NCI-H128 (cell line): ENCODE data around the gene CDC5L.

Experiments used
- DNase-seq: peaks from one replicate; lab custom pipeline; 2025; ENCODE audit not compliant: unreplicated experiment; lab: John Stamatoyannopoulos, UW

The CDC5L gene

GRCh38 chr6:44373051-44373450 lies 14.5 kb upstream of the CDC5L start:
- DNase-seq = no peak

DNA sequence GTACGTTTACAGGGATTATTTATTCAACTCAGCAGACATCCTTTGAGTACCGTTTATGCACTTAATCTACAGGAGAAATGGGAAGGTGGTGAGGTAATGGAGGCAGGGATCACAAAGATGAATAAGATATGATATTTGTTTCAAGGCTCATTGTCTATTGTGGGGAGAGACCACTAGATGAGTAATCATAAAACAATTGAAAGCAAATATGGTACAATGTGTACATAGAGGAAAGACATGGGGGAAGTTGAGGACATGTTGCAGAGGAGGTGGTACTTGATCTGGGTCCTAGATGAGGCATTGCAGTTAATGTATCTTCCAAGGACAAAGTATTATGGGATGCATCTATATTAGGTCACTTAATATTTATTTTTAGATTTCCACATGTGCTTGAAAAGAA lies 13.7 kb upstream of the CDC5L start:
- DNase-seq = no peak

GRCh38 chr6:44375071-44375470 lies 12.4 kb upstream of the CDC5L start:
- no peak for DNase-seq

DNA sequence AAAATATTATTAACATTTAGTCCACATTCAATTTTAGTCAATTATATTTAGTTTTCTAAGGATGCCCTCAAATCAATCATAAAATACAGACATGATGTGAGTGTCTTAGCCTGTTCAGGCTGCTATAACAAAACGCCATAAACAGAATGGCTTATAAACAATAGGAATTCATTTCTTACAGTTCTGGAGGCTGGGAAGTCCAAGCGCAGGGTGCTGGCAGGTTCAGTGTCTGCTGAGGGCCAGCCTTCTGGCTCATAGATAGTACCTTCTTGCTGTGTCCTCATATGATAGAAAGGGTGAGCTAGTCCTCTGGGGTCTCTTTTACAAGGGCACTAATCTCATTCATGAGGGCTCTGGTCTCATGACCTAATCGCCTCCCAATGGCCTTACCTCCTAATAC lies 10.0 kb upstream of the CDC5L start:
- DNase-seq = no peak

DNA sequence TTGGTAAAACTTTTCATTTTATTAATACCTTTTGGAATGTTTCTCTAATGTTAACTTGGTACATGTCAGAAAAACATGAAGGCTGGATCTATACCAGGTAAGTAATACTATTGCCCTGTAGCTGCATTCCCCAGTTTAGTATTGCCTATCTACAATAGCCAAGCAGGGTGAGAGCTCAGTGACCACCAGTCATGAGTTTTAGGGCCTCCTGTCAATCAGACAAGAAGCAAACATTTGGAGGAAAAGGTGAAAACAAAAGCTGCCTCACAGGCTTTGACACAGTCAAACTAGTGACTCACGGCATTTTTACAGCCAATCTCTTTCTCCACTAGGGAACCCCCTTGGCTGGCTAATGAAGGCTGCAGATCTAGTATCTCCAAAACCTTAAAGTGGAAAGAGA lies 9.5 kb upstream of the CDC5L start:
- no peak for DNase-seq

DNA sequence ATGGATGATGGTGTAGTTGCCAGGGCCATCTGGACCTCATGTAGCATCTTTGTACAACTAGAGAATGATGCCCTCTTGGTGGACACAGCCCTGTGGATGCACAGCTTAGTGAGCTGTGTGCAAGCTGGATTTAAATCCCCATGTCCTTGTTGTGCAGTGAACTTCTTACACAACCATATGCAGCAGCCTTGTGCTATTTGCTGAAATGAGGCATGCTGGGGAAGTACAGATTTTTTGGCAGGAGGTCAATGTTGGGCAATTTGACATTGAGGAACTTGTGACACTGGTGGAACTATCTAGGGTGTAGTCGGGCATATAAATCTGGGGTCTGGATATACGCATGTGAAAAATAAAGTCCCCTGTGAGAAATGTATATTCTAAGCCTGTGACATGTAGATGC lies 5.8 kb upstream of the CDC5L start:
- DNase-seq = no peak

DNA sequence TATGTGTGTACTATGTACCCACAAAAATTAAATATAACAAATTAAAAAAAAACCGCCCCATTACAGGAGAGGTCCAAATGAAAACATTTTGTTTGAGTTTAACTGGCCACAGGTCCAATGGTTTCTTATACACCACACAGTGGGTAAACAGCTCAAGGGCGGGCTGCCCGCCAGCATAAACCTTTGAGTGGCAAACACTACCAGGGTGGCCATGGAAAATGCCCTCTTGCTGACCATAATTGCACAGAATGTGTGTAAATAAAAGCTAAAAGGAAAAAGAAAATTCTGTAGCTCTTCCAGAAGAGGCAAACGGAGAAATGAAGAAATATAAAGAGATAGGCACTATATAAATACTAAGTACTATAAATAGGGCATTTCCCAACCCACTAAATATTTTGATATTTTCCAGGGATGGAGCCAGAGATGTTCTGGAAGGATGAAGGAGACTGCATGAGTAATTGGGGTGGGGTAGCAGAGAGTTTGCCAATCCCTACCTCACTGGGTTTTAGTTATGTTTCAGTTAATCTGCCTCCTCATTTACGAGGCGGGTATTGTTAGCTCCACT lies 1.1 kb upstream of the CDC5L start:
- DNase-seq = no peak

- no peak for DNase-seq
Measured at GRCh38 chr6:44386929-44387345, 569 bp upstream of the CDC5L start.

DNA sequence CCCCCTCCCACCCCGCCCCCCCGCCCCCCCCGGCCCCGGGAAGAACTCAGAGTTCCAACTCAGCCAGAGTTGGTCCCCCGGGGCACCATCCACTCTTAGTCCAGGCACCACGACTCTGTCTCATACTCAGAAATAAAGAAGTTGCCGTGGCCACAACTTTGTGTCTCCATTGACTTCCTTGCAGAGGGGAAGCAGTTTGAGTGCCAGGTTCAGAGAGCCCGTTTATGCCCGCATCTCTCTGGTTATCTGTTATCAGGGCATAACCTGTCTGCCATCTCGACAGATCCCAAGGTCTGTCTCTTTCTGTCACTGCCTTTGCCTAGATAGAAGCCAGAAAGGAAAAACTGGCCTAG lies 605 bp downstream of the CDC5L start:
- DNase-seq = no peak

DNA sequence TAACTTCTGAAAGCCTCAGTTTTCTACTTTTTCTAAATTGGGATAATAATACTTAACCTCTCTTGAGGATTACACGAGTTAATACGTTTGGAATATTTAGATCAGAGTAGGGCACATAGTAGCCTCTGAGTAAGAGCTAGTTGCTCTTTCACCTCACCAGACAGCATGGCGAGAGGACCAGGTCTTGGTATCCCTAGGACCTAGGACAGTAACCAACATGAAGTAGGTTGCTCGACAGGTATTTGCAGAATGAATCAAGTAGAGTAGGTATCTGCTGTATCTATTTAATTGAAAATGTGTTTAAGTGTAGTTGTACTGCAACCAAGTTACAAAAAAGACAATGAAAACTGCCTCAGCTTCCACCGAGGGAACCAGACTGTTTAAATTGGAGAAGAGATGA lies 1.4 kb downstream of the CDC5L start:
- DNase-seq = no peak

- DNase-seq = no peak
Measured at GRCh38 chr6:44390158-44390683, 2.7 kb downstream of the CDC5L start.

DNA sequence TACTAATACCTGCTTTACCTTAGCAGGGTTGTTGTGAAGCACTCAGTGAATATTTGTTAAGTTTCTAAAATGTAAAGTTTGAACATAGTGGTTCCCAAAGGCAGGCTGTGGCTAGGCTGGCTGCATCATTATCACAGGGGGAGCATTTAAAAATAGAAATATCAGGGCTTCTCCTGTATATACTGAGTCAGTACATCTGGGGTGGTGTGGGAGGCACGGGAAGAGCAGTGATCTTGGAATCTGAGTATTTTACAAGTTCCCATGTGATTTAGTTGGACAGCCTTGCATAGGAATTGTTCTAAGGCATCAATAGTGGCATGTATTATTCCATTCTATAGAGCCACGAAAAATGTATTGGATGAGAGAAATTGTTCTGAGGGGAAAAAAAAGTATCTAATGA lies 8.0 kb downstream of the CDC5L start:
- DNase-seq = no peak

- DNase-seq = no peak
Measured at GRCh38 chr6:44396968-44397367, 9.5 kb downstream of the CDC5L start.

GRCh38 chr6:44397424-44398164 lies 10.1 kb downstream of the CDC5L start:
- no peak for DNase-seq

GRCh38 chr6:44399991-44400390 lies 12.5 kb downstream of the CDC5L start:
- no peak for DNase-seq

GRCh38 chr6:44400572-44400971 lies 13.1 kb downstream of the CDC5L start:
- DNase-seq = no peak

DNA sequence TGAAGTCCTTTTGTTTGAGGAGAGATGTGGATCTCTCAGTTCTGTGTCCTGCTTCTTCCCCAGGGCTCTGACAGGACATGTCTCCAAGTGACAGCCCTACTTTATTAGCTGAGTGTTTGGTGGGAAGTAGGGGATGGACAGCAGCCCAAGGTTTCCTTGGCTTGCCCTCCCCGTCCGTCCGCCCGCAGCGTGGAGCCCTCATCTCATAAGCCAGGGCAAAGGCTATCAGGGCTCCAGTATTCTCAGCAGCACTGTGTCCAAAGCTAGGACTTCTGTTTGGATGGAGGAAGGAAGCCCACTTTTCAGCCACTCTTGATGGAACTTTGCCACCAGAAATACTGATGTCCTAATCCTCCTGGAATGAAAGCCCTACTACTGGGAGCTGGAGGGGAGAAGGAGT lies 13.6 kb downstream of the CDC5L start:
- no peak for DNase-seq

- no peak for DNase-seq
Measured at GRCh38 chr6:44404022-44404714, 16.7 kb downstream of the CDC5L start.

GRCh38 chr6:44404715-44405099 lies 17.2 kb downstream of the CDC5L start:
- DNase-seq = no peak

GRCh38 chr6:44407951-44408670 lies 20.6 kb downstream of the CDC5L start:
- DNase-seq = no peak

DNA sequence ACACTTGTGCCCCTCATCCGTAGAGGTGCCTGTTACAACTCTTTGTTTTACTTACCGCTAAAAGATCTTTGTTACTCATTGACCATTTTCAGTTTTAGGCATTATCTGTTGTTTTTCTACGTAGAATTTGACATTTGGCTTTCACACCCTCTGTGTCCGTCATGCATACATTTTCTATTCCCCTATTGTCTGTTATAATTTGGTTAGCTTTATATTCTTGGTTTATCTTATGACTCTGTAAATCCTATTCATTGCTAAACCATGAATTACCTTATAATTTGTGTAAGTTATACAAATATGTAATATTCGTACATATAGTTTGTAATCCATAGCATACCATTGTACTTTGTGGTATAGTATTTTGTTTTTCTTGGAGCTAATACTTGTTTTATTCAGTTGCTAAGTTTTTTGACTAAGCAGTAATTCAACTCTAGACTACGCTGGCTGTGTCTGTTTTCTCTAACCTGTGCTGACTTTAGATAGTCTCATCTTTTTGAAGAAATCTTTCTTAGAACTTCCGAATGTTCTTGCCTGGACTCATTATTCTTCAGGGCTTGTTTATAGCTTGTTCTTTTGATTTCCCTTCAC lies 21.8 kb downstream of the CDC5L start:
- no peak for DNase-seq
